OCI-LY7 (cell line): ENCODE results near the gene MEP1A.
"Not testable (repeated sequence)": the region's sequence is repeated elsewhere in the genome, so short reads cannot be mapped to it uniquely, and the experiment has no call there.

Experiments used
- CTCF ChIP-seq: fragments of 200-600 bp; sonication (generic); conservative IDR thresholded peaks from 2 replicates; pipeline ENCODE4 v1.5.1; 2014; ENCODE audit warnings: mild to moderate bottlenecking, antibody characterized with exemption, low read length, moderate library complexity, mixed read lengths
- EZH2phosphoT487 ChIP-seq: fragments of 200-600 bp; sonication (generic); IDR thresholded peaks from 2 replicates; pipeline ENCODE4 v1.6.1; 2018; ENCODE audit warnings: low read depth, borderline replicate concordance, mild to moderate bottlenecking, mixed run types, antibody characterized with exemption, low read length, moderate library complexity, mixed read lengths

GRCh38 chr6:46774736-46775135 is 18.5 kb upstream of the MEP1A start:
- TF ChIP-seq CTCF, EZH2phosphoT487: not testable (repeated sequence)
